ELR (cell line): ENCODE data around the gene SLC8A2.
"Not testable (repeated sequence)": the region's sequence is repeated elsewhere in the genome, so short reads cannot be mapped to it uniquely, and the experiment has no call there.

Source experiments
- DNase-seq: peaks from one replicate; pipeline ENCODE4 v3.0.0-alpha.2; 2015; ENCODE audit warnings: low read depth

The SLC8A2 gene

DNA sequence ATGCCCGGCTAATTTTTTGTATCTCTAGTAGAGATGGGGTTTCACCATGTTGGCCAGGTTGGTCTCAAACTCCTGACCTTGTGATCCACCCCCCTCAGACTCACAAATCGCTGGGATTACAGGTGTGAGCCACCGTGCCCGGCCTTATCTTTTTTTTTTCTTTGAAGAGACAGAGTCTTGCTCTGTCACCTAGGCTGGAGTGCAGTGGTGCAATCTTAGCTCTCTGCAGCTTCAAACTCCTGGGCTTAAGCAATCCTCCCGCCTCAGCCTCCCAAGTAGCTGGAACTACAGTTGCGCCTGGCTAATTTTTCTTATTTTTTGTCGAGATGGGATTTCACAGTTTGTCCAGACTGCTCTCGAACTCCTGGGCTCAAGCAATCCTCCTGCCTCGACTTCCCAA is 60.0 kb downstream of the SLC8A2 start:
- DNase-seq, result not testable (repeated sequence)

DNA sequence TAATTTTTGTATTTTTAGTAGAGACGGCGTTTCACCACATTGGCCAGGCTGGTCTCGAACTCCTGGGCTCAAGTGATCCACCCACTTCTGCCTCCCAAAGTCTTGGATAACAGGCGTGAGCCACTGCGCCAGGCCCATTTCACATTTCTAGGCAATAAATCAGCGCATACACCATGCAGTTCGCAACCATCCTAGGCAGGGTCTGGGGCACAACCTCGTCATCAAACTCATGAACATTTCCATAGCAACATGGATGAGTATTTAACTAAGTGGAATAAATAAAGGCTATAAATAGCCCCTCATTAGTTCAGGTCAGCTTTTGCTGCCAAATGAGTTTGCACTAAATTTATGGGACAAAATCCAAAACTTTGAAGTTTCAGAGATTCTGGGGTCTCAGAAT is 60.6 kb downstream of the SLC8A2 start:
- DNase-seq, result no peak

DNA sequence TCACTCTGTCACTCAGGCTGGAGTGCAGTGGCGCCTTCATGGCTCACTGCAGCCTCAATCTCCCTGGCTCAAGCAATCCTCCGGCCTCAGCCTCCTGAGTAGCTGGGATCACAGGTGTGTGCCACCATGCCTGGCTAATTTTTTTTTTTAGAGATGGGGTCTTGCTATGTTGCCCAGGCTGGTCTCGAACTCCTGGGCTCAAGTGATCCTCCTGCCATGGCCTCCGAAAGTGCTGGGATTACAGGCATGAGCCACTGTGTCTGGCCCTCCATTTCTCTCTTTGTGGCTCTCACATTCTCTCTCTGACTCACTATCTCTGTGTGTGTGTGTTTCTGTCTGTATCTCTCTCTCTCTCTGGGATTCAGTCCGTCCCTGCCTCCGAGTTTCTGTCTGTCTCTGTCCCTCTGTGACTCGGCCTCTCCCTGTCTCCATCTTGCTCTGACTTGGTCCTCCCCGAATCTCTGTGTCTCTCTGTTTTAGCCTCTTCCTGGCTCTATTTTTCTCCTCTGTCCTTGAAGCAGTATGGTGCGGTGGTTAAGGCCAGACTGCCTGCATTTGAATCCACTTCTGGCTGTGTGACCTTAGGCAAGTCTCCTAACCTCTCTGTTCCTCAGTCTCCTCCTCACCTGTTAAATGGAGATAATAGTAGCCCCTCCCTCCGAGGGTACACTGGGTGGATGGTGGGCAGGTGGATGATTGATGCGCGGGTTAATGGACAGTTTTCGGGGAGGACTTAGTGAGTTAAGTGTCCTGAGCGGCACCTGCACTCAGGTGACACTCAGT is 63.3 kb downstream of the SLC8A2 start:
- DNase-seq, result peak; percentile 19

DNA sequence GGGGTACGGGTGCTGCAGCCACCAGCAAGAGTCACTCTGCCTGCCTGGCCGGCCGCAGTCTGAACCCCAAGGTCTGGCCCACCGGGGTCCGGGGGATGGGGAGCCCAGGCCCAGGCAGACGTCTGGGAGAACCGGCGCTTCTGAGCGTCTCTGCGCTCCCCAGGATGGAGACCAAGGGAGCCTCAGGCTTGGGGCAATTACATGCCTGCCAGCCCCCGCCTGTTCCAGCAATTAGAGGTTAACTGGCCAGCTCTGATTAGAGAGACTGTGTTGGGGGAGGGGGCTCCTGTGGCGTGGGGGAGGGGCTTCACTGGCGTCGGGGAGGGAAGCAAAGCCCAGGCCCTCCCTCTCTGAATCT is 64.3 kb downstream of the SLC8A2 start:
- DNase-seq, result no peak

DNA sequence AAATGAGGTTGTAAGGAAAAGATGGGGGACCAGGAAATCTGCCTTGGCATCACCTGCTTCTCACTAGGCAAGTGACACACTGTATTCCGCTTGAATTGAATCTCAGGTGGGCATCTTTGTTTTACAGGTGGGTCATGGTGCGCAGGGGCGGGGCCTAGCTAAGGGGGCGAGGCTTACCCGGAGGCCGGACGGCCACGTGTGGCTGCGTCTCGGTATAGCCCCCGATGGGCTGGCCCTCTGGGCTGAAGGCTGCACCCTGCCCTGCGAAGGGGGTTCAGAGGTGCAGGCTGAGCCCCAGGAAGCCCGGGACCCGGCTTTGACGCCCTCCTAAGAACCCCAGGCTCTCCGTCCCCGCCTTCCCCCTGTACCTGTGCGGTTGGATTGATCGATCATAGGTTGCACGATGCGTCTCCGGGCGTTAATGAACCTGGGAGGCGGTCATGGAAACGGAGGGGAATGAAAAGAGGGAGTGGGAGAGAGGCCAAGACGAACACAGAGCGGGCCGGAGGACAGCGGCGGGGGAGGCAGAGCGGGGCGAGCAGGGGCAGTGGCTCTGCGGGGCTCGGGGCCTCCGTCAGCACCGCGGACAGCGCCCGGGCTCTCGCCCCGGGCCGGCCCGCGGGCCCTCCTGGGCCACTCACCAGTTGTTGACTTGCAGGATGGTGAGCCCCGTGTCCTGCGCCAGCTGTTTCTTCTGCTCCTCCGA is 64.8 kb downstream of the SLC8A2 start:
- no peak for DNase-seq

DNA sequence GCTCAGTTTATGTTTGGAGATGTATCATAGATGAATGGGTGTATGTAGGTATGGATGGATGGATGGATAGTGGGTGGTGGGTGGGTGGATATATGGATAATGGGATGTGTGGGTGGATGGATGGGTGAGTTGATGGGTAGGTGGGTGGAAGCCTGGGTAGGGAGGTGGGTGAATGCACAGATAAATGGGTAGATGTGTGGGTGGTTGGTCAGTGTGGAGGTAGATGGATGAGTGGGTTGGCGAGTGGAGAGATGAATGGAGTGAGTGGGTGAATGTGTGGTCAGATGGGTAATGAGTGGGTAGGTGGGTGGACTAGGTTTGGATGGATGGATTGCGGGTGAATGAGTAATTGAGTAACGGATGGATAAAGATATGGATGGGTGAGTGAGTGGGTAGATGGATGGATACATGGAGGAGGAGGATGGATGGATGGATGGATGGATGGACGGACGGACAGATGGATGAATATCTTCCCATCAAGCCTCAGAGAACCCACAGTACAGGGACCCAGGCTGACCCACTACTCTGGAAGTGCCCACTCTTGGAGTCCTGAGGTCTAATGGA is 65.8 kb downstream of the SLC8A2 start:
- no peak for DNase-seq

DNA sequence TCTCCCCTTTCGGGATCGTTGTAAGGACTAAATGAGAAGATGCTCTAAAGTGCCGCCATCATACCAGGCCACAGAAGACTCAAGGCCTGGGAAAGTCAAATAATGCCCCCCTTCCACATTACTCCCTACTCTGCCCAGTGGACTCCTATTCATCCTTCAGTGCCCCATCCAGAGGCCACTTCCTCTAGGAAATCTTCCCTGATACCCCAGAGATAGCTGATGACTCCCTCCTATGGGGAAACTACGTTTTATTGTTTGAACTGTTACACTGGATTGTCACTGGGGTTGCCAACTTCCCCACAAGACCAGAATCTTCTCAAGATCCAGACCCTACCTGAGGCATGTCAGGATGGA is 66.5 kb downstream of the SLC8A2 start:
- DNase-seq, result no peak

DNA sequence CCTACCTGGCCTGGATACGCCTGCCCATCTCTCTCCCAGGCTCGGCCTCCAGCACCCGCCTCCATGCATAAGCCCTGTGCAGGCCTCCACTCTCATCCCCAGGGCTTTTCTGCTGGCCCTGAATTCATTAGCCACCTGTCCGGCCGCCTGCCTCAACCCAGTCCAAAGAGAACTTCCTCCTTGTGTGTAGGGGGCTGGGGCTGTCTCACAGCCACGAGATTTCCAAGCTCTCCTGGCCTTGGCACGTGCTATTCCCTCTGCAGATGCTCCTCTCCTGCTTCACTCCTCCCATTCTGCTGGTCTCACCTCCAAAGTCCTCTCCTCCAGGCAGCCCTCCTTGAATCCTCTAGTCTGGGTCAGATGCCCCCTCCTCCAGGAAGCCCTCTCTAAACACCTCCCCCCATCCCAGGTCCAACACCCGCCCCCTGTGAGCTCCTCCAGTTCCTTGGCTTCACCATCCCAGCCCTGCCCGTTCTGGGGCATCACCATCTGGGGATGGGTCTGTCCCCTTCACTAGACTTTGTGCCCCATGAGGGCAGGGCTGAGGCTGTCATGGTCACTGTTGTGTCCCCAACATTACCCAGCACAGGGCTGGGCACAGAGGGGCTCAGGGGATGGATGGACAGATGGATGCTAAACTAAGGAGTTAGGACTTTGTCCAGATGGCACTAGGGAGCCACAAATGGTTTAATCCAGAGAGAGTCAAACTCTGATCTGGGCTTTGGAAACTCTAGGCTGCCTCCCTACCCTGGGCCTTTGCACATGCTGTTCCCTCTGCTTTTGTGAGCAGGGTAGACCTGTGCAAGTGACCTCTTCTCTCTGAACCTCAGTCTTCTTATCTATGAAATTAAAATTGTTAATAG is 67.1 kb downstream of the SLC8A2 start:
- no peak for DNase-seq

DNA sequence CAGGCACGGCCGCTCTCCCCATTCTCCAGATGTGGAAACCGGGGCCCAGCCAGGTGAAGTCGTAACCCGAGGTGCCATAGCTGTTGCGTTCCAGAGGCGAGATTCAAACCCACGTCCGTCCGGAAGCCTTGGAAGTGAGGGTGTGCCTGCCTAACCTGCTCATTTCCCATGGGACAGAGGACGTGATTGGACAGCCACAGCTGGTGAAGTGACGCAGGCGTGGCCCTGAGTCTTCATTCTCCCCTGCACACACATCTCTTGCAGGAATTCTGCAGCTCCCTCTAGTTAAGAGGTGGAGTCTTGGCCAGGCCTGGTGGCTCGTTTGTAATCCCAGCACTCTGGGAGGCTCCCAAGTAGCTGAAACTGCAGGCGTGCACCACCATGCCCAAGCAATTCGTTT is 69.2 kb downstream of the SLC8A2 start:
- DNase-seq, result no peak

DNA sequence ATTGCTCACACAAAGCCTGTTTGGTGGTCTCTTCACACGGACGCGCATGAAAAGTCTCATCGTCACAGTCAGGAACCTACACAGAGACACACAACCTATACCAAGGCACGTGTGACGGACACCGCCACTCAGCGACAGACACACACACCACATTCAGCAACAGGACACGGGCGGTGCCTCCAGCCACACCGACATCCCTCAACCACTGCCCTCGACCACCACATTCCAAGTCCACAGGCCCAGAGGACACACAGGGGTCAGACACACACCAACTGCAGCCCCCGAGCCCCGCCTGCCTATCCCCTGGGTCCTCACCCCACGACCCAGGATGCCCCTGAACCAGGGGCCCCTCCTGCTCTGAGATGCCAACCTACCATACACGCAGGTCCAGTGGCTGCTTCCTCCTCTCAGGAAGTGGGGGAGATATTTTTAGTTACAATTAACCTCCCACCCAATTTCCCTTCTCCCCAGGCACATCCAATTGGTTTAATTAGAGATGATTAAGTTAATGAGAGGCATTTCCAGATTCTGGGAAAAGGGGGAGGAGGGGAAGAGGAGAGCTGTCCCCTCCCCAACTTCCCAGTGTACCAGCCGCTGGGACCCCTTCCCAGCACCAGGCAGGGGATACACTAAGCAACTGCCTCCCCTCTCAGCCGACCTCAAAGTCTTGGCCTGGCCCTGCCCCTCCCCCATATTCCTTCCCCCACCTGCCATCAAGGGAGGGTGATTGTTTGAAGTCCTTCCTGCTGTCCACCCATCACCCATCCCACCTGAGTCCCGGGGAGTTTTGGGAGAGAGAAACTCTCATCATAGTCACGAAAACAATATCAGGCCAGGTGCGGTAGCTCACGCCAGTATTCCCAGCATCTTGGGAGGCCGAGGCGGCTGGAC is 72.7 kb downstream of the SLC8A2 start:
- no peak for DNase-seq

DNA sequence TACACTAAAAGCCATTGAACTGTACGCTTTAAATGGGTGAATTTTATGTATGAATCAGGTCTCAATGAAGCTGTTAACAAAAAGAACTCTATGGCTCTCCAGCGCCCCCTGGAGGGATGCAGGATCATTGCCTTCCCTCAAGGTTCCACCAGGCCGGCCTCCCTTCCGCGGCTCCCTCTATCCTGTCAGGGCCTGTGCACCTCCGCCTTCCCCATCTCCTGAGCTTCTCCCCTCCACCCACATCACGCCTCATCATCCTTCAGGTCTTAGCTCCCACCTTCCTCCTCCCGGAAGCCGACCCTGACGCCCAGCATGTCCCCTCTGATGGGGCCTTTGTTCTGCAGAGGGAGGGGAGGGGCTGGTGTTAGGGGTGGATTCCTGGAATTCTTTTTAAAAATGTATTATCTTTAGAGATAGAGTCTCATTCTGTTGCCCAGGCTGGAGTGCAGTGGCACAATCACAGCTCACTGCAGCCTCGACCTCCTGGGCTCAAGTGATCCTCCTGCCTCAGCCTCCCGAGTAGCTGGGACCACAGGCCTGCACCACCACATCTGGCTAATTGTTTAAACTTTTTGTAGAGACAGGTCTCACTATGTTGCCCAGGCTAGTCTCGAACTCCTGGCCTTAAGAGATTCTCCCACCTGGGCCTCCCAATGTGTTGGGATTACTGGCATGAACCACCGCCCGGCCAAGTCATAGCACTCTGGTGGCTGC is 80.0 kb downstream of the SLC8A2 start:
- DNase-seq, result peak; percentile 75

DNA sequence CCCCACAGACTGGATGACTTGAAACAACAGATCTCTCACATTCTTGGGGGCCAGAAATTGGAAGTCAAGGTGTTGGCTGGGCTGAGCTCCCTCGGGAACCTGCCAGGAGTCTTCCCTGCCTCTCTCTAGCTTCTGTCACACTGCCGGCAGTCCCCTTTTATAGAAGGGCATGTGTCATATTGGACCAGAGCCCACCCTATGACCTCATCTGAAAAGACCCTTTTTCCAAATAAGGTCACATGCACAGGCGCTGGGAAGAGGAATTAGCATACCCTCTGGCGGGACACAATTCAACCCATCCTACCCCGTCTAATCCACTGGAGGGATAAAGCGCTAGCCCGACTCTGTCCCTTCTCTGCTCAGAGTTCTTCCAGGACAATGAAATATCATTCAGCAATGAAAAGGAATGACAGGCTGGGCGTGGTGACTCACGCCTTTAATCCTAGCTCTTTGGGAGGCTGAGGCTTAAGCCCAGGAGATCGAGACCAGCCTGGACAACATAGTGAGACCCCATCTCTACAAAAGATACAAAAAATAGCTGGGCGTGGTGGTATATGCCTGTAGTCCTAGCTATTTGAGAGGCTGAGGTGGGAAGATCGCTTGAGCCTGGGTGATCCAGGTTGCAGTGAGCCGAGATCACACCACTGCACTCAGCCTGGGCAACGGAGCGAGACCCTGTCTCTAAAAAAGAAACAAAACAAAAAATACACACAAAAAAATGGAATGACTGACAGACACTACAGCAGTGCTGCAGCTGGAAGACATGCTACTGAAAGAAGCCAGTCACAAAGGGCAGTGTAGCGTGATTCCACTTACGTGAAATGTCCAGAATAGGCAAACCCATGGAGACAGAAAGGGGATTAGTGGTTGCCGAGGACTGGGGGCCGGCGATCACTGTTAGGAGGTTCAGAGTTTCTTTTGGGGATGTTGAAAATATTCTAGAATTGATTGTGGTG is 80.9 kb downstream of the SLC8A2 start:
- no peak for DNase-seq

DNA sequence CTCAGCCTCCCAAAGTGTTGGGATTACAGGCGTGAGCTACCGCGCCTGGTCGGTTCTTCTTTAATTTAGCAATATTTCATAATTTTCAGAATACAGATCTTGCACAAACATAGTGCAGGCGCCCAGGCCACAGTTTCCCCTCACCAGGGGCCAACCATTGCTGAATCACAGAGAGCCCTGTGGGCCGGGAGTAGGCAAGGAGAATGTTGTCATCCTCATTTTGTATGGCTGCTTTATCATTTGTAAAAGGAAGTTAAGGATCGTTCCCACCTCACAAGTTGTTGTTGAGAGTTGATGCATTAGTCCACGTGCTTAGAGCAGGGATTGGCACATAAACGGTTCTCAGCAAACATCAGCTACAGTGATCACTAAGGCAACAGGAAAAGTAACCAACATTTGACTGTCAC is 82.5 kb downstream of the SLC8A2 start:
- DNase-seq, result no peak

DNA sequence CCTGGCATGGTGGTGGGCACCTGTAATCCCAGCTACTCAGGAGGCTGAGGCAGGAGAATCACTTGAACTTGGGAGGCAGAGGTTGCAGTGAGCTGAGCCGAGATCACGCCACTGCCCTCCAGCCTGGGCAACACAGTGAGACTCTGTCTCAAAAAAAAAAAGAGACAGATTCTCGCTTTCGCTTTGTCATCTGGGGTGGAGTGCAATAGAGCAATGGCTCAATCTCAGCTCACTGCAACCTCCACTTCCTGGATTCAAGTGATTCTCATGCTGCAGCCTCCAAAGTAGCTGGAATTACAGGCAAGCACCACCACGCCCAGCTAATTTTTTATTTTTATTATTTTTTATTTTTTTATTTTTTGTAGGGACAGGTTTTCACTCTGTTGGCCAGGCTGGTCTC is 83.0 kb downstream of the SLC8A2 start:
- DNase-seq, result not testable (repeated sequence)

DNA sequence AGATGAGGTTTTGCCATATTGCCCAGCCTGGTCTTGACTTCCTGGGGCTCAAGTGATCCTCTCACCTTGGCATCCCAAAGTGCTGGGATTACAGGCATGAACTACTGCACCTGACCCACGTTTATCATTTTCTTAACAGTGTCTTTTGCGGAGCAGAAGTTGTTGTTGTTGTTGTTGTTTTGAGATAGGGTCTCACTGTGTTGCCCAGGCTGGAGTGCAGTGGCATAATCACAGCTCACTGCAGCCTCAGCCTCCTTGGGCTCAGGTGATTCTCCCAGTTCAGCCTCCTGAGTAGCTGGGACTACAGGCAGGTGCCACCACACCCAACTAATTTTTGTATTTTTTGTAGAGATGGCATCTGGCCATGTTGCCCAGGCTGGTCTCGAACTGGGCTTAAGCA is 84.1 kb downstream of the SLC8A2 start:
- DNase-seq, result not testable (repeated sequence)

DNA sequence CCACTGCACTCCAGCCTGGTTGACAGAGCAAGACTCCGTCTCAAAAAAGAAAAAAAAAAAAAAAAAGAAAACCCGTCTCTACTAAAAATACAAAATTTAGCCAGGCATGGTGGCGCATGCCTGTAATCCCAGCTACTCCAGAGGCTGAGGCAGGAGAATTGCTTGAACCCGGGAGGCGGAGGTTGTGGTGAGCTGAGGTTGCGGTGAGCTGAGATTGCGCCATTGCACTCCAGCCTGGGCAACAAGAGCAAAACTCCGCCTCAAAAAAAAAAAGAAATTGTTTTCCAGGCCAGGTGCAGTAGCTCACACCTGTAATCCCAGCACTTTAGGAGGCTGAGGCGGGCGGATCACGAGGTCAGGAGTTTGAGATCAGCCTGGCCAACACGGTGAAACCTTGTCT is 85.1 kb downstream of the SLC8A2 start:
- not testable (repeated sequence) for DNase-seq

DNA sequence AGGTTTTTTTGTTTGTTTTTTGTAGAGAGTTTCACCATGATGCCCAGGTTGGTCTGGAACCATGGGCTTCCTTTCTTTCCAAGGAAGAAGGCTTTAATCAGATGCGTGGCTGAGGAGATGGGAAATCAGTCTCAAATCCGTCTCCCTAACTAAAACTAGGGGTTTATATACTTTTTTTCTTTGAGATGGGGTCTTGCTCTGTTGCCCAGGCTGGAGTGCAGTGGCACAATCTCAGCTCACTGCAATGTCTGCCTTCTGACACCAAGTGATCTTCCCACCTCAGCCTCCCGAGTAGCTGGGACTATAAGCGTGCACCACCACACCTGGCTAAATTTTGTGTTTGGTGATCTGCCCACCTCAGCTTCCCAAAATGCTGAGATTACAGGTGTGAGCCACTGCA is 87.2 kb downstream of the SLC8A2 start:
- not testable (repeated sequence) for DNase-seq

DNA sequence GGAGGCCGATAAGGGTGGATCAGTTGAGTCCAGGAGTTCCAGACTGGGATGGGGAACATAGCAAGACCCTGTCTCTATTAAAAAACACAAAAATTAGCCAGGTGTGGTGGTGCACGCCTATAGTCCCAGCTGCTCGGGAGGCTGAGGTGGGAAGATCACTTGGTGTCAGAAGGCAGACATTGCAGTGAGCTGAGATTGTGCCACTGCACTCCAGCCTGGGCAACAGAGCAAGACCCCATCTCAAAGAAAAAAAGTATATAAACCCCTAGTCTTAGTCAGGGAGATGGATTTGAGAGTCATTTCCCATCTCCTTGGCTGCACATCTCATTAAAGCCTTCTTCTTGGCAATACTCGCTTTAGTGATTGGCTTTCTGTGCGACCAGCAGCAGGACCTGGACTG is 87.8 kb downstream of the SLC8A2 start:
- DNase-seq, result not testable (repeated sequence)

DNA sequence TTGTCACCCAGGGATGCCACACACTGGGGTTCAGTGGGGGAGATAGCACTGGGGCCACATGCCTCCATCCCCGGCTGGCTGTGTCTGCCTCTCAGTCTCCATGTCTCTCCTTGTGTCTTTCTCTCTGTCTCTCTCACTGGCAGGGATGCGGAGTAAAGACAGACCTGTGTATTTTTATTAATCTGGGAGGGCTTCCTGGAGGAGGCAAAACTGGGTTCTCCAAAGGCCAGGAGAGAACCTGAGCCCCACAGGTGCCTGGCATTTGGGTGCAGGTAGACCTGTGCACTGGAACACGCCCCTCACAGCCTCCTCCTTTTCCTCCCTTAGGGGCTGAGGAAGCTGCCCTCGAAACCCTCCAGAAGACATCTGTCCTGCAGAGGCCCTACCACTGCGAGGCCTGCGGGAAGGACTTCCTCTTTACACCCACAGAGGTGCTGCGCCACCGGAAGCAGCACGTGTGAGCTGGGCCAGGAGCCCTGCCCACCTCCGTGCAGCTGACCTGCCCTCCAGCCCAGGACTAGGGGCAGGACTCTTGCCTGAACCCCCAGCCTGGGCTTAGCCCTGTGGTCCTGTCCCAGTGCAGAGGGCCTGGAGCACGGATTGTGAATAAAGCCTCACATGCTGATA is 89.9 kb downstream of the SLC8A2 start:
- DNase-seq, result no peak
